AG20443 (cell line): ENCODE data around the gene AK1.

Experiments used
- DNase-seq: peaks from one replicate; pipeline ENCODE4 v3.0.0; 2012; ENCODE audit warnings: low spot score, mixed read lengths

AK1 gene

DNA sequence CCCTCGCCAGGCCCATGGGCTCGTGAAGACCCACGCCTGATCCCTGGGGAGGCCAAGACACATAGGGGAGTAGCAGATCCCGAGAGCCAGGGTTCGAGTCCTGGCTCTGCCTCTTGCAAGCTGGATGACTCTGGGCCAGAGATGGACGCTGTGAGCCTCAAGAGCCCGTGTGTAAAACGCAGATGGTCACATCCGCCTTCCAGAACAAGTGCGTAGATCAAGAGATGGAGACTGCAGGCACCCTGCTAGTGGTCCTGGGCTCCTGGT is 31.1 kb upstream of the AK1 start:
- no peak for DNase-seq

DNA sequence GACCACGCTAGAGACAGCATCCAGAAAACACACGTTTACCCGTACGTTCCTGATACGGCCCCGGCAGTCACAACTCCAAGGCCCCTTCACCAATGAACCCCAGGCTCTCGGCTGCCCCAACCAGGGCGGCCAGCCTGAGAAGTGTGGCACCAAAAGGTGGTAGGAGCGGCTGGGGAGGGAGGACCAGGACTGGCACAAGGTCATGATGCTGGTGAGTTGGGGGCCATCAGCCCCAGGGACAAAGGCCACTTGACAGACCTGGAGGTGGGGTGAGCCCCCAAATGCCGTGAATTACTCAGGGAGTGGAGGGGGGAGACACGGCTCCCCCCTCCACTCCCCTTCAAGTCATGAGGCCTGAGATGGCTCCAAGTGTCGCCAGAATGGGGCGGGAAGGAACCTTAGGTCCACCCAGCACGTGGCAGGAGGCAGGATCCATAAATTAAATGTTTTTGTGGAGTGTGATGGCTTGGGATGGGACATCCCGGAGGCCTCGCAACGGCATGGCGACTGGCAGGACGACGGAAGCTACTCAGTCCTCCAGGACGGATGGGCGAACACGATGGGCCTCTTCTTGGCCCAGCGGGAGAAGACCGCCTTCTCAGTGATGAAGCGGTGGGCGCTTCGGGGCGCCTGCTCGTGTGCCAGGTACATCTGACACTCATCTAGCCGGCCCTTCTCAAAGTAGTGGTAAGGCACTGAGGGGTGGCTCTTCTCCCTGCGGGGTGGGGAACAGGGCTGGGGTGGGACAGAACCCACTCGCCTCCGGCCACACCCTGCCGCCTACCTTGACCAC is 30.6 kb upstream of the AK1 start:
- DNase-seq = no peak

DNA sequence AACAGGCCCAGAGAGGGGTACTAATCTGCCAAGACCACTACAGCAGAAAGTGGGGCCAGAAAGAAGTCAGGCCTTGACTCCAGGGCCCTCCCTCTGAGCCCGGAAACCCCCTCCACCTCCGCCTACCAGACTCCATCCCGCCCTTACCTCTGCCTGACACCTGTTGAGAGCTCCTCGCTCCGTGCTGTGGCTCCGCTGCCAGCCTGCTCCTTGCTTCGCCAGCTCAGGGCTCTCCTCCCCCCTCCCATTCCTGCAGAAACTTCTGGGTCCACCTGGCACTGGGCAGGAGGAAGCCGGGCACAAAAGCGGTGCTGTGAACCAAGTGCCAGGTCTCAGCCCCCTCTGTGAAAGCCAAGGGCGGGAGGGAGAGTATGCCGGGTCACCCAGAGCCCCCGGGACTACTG is 28.3 kb upstream of the AK1 start:
- no peak for DNase-seq

DNA sequence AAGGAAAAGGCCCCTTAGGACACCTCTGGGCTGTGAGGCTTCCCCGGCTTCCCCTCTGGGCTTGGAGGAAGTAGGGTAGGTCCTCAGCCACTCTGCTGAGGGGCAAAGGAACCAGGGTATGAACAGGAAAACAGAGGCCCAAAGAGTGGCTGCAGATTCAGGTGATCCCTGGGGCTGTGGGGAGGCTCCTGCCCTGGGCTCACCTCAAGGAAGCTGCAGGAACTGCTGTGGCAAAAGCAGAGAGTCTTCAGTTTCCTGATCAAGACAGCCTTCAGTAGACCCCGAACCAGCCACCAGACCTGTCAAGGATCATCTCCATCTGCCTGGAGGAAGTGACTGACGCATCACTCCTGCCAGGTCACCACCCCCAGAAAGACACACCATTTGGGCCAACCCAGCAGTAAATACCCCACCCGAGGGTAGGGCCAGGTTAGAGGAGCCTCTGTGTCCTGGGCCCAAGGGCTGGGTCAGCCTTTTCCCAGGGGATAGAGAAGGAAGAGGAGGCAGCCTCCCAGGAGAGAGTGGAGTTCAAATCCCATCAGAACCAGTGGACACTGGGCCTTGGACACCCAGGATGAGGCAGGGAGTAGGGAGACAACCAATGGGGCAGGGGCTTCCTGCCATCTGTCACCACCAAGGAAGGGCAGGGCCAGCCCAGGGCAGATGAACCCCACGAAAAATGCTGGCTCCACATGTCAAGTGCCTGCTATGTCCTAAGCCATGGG is 27.7 kb upstream of the AK1 start:
- no peak for DNase-seq

DNA sequence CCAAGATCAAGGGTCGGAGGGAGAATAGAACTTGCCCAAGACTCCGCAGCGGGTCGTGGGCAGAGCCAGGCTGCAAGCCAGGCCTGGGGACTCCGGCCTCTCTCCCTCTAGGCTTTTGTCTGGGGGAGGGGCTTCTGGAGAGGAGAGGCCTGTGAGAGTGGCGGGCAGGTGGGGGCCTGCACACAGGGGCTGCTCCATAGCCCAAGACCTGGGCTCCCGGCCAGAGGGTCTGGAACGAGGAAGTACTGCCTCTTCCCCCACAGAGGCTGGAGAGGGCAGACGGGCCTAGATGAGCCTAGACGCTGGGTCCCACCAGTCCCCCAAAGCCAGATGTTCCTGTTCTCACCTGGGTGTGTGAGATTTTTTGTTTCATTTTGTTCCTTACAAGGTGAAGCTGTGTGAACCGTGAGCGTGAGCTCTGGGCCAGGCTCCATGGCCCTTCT is 27.1 kb upstream of the AK1 start:
- DNase-seq = no peak

DNA sequence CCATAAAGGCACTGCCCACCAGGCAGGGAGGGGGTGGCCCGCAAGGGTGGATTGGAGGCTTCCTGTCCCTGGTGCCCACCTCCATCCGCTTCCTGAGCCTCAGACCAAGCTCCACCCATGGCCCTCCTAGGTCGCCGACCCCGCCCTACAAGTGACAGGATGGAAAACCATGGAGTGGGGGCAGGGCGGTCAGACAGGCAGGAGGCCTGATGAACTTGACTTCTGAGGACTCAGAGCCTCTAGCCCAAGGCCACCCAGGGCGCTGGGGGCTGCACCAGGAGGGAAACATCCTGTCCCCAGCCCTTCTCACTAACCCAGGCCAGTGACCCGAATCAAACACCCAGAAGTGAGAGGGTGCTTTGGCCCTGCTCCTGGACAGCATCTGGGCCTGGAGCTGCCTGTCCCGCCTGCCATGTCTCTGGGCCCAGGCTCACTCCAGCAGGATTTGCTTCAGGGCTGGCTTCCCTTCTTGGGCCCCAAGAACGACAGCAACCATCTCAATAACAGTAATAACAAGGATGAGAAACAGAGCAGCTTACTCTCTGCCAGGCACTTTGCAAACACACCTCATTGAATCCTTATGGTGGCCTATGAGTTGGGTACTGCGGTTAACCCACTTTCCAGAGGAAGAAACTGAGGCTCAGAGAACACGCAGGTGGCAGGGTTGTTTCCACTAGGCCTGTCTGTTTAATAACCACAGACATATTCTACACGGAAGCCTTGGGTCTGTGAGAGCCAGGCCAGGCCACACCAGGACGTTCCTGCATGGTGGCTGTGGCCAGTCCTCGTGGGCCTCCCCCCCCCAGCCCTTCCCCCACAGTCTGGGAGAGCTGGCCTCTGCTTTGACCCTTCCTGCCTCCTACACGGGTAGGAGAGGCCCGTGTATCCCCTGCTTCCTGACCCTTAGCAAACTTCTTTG is 26.3 kb upstream of the AK1 start:
- DNase-seq = peak; percentile 36

DNA sequence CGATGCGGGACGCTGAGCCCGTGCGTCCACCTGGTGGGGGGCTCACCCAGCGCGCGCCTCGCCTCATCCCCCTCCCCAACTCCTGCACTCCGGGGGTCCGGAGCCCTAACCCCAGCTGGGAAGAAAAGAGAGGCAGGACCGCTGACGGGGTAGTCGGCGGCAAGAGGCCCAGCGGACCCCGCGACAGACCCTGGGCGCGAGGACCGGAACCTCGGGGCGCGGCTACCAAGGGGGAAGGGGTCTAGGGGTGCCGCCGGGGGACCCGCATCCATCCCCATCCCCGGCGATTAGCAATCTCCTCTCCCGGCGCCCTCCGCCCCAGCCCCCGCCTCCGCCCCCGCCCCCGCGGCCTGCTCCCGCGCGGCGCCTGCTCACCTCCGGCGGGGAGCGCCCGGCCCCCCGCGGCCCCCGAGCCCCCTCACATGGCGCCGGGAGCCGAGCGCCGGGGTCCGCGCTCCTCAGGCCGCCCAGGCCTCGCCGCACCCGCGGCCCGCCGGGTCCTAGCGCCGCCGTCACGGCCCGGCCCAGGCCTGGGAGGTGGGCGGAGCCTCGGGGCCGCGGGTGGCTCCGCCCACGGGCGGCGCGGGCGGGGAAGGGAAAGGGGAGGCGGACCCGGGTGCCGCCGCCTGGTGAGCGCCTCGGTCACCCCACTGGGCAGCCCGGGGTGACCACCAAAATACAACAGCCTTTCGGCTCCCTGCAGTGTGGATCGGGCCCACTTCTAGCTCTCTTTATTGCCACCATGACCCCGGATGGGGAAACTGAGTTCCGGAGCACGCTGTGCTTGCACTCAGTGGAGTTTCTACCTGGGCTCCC is 21.9 kb upstream of the AK1 start, which contains the start of gene ST6GALNAC6:
ST6GALNAC6 (minus strand) TSS at position 476 of the 816 bp plus-strand sequence. CDS start 1,622 bp downstream, outside the sequence.
- DNase-seq = peak; percentile 95

DNA sequence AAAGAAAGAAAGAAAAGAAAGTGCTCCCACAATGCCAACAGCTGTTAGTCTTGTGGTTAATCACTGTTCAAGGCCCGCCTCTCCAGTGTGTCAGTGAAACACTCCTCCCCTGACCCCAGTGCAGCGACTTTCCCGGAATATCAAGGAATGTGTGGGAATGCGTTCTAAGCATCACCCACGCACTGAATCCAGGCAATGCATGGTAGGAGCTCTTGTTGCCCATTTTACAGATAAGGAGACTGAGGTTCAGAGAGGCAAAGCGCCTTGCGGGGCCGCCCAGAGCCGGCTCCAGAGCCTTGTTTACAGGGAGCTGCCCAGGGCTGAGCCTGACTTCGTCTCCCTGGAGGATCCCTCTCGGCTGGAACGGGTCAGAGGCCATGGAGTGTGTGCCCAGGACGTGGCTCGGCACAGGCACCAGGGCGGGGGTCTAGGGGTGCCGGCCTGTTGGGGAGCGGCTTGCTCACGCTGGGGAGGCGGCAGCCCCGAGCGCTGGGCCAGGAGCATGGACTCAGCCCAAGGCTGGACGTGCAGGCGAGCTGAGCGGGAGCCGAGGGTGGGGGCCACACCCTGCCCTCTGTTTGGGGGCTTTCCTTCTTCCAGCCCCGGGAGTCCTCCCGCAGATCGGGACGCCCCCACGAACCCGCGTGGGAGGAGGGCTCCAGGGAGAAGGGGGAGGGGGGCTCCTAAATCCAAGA is 21.1 kb upstream of the AK1 start:
- DNase-seq = peak; percentile 82

DNA sequence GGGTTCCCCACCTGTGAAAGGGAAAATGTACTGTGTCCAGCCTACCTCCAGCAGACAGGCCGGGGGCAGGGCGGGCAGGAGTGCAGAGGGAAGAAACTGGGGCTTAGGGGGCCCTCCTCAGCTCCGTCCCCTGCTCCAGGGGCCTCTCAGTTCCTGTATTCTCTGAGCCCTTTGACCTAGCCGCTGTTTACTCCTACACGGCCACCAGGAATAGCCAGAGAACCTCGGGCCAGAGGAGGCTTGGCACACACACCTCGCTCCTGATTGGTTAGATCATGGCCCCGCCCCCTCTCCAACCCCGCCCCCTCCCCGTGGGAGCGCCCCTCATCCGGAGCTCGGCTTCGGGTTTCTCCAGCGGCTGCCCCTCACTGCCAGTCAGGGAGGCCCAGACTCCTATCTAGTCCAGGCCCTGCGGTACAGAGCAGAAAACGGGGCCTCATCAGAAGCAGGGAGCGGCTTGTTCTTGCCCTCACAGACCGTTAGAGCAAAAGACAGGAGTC is 19.8 kb upstream of the AK1 start:
- DNase-seq = peak; percentile 91

DNA sequence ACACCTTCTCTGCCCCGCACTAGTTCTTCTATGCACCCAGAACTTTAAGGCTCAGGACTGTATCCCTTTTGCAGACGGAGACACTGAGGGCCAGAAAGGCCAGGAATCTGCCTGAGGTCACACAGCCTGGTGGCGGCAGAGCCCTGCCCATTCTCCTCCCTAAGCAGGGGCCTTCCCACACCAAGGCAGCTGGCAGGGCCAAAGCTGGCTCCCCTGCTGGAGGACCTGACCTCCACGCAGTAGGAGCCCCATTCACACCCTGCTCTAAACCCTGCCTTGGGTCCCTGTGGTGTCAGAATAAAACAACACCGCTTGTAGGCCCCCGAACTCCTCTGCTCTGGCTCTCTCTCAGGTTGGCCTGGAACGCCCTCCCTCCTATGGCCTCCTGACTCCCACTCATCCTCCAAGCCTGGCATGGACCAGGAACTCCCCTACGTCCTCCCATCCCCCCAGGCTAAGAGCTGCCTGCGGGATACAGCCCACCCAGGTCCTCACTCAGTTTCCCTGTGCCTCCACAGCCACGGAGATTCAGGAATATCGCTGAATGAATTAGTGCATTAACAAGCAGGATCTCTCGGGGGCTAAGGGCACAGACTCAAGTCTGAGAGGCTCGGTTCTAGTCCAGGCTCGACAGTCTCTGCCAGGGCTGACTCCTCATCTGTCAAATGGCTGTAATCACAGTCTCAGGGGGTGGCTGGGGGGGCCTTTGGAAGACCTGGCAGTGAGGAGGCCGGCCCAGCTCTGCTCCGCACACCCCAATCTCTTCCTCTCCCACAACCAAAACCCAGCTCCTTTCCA is 19.1 kb upstream of the AK1 start:
- no peak for DNase-seq

DNA sequence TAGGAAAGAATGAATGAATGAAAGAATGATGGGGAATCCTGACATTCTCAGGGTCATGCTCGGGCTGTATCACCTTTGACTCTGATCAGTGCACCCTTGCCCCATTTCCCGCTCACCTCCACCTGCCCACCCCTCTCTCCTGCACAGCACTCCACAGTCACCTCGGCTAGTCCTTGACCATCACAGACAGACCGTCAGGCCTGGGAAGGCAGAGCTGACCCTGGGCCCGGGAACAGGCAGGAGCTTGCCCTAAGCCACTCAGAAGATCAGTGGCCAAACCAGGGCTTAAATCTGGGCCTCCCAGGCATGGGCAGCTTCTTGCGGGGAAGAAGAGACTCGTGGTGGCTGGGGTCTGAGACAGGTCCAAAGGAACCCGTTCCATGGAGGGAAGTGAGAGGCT is 18.3 kb upstream of the AK1 start:
- no peak for DNase-seq

DNA sequence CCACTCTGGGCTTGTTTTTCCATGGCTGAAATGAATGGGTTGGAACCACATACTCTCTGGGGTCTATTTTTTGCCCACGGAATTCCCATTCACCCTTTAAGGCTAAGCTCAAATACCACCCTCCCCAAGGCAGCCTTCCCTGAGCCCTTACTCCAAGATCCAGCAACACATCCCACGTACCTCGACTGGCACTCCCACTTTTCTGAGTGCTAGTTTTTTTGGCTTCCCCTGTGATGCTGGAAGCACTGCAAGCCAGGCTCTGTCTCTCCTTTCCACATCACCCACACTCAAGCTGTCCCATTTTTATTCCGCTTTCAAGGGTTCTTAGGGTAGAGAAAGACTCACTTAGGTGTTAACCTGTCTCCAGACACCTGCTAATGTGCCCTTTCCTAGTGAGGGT is 15.9 kb upstream of the AK1 start:
- DNase-seq = no peak

DNA sequence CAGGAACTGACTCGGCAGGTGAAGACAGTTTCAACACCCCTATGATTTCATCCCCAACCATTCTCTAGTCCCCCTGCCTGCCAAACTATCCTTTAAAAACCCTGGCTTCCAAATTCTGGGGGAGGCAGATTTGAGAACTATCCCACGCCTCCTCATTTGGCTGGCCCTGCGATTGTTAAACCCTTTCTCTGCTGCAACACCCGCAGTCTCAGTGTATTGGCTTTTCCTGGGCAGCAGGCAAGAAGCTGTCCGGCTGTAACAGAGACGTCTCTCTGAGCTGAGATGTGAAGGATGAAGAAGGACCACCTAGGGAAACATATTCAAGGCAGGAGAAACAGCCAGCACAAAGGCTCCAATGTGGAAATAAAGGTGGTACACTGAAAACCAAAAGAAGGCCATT is 15.4 kb upstream of the AK1 start:
- no peak for DNase-seq

DNA sequence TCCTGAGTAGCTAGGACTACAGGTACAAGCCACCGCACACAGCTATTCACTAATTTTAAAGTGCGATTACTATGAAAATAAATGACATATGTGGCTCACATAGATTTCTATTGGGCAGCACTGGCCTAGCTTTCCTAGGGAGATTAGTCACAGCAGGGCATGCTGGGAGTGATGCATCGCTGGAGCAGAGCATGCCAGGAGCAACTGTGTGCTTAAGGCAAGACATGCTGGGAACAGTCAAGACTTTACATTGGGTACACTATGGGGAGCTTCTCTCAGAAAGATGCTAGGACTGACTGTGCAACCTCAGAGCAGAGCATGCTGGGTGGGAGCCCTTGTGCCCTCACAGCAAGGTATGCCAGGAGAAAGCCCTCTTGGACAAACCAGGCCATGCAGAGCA is 12.6 kb upstream of the AK1 start:
- no peak for DNase-seq

DNA sequence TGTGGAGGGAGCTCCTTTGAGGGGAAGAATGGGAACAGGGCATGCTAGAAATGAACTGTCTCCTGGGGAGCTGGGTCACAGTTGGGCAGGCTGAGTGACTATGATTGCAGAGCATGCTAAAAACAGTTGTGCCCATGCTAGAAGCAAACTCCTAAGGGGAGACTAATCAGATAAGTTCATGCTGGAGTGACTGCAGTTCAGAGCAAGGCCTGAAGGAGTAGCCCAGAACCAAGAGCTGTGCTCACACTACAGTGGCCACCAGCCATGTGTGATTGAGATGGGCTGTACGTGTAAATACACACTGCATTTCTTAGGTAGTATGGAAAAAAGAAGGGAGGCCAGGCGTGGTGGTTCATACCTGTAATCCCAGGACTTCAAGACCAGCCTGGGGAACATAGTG is 10.3 kb upstream of the AK1 start:
- no peak for DNase-seq

DNA sequence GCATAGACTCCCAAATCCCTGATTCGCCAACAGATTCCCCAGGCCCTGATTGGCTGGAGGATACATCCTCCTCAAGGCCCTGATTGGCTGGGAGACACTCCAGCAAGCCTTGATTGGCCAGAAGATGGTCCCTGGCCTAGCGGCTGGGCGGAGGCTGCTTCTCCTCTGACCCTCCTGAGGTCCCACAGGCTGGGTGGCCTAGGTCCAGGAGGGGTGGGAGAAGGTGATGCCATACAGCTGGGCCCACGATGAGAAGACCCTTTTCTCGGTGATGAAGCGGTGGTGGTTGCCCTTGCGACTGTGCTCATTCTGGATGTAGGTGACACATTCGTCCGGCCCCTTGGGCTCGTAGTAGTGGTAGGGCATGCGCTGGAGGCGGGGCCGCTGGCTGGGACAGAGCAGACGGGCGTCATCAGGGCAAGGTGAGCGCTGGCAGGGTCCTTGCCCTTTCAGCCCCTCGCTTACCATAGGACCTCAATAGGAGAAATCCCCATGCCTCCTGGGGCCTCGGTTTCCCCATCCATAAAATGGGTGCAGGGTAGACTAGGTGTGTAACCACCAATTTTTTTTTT is 9.0 kb upstream of the AK1 start:
- peak; percentile 46 for DNase-seq

DNA sequence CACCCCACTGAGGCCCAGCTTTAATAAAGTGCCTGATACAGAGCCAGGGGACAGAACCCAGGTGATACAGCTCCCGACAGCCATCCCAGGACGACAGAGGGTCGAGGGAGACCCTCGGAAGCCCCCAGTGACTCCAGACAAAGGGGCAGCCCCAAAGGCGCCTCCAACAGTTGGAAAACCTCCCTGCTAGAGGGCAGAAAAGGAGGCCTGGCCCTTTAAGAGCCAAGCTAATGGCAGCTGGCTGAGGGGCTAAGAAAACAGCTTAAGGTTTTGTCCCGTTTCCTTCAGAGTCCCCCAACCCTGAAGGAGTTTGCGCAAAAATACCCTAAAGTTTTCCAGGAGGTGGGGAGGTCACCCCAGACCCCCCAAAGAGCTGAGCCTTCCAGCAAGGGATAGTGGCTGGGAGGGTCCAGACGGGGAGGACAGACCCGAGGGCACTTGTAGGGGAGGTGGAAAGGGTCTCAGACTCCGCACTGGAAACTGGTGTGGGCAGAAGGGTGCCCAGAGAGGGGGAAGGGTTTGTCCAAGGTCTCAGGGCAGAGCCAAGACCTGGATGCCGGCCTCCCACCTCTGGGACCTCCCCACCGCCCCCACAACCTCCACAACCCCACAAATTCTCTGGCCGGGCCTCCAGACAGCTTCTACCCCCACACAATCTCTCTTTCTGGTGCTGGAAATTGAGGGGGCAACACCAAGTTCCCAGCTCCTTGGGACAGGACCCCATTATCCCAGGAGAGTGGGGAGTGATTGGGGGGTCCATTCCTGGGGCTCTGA is 8.2 kb upstream of the AK1 start:
- no peak for DNase-seq

DNA sequence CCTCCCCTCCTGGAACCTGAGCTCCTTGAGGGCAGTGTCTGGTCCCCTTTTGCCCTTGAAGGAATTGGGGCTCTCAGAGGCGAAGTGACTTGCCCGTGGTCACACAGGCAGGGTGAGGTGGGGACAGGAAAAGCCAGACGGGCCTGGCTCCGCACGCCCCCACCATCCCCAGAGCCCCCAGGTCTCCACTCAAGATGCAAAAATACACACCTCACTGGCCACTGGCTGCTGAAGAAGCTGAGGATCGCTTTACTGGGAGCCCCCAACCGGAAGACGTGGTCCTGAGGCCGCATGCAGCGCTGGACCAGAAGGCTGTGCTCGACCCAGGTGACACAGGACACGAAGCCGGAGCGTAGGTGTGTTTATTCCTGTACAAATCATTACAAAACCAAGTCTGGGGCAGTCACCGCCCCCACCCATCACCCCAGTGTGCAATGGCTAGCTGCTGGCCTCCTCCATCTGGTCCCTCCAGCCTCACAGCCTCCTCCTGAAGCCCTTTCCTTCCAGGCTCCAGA is 7.6 kb upstream of the AK1 start:
- no peak for DNase-seq

DNA sequence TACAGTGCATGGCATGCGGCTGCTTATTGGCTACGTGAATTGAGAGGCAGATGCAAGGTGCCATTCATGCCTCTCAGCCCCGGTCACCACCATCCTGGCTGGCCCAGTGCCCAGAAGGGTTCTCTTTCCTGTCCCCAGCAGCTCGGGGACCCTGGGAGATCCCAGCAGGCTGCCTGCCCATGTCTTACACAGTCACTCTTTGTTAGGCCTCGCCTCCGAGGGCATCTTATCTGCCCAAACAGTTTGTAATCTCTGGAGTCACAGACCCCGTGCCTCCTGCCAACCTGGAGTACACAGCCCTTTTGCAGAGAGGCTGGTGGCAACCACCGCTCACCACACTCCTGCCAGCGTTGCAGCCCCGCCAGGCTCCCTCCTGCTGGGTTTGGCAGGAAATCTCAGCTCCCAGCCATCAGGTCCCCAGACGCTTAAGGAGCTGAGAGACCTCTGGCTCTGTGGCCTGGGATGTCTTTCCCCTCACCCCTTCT is 7.0 kb upstream of the AK1 start:
- no peak for DNase-seq
